ENCODE data around the gene RAC3. TPM values are rescaled to one million over a fixed set of nuclear protein-coding genes. Genes with fewer than 3 reads are reported as not detected.

RAC3 gene
- polyA plus RNA-seq, 2 of the 4 experiments (the other 2 are of a cell fraction), result 9.9 to 21.0 TPM

DNA sequence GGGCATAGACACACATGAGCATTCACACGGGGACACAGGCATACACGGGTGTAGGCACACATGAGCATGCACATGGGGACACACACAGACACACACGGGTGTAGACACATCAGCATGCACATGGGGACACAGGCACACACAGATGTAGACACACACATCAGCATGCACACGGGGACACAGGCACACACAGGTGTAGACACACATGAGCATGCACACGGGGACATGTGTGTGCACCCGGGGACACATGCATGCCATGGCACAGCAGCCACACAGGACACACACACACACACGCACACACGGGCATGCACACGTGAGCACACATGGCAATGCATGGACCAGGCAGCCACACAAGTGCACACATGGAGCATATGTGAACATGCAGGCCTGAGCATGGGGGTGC, 11.2 kb downstream of the RAC3 start:
- 0 out of 6 replicates have a peak, but pooled peaks of 1 of the 2 experiments have one; percentile 7 for ATAC-seq
- ChIA-PET CTCF (interaction anchor here (0.6 to 5.2 kb wide), 6 partner anchors 12 to 1018 kb away, joined by 3 to 32 read pairs (median 3); partner anchors contain the start of gene RAC3), POLR2A (interaction anchor here (0.6 to 1.1 kb wide), 2 partner anchors 56 to 72 kb away, joined by 3 to 4 read pairs; partner anchors contain the start of gene FASN)
- Histone ChIP-seq H3K27ac (no peak overlapping the region), H3K4me3 (no peak overlapping the region), H3K4me1 (0 out of 3 replicates have a peak, but pooled peaks cover 3% of the 10 kb centered on the region), H3K9me3 (no peaks in the 10 kb centered on the region), H3K4me2 (no peak overlapping the region)
- no peak for FAIRE-seq
- WGBS (ENCODE audit: missing lambda C conversion rate), result 39% methylated on average over 6 of the region's 9 CpGs
- TF ChIP-seq, protein P1, sequence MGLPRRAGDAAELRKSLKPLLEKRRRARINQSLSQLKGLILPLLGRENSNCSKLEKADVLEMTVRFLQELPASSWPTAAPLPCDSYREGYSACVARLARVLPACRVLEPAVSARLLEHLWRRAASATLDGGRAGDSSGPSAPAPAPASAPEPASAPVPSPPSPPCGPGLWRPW (IDR thresholded peaks at IDR 0.05), result no peak
- TF ChIP-seq MAZ (IDR thresholded peaks at IDR 0.05; ENCODE audit: borderline replicate concordance, low read depth, low read length), result no peak
- TF ChIP-seq ZSCAN20 (CRISPR knock-in tag; IDR thresholded peaks at IDR 0.05), result no peak
- no peak for TF ChIP-seq SMC3 (IDR thresholded peaks at IDR 0.05)
- no peak for TF ChIP-seq MAFK (IDR thresholded peaks at IDR 0.05; ENCODE audit: partially characterized antibody)
- no peak for DNase-seq (ENCODE audit: low read depth in 1 of 2, low spot score in 1 of 2)

- Histone ChIP-seq H3K9me3 (no peaks in the 10 kb centered on the region), H3K4me3 (no peak overlapping the region), H3K27ac (no peak overlapping the region), H3K4me1 (no peaks in the 10 kb centered on the region), H3K4me2 (no peak overlapping the region)
- POLR2A ChIA-PET, result interaction anchor here (1.1 kb wide), 1 partner anchor 55 kb away, joined by 3 read pairs; the partner anchor contains the start of gene FASN
- FAIRE-seq (no peak), DNase-seq (ENCODE audit: low read depth in 1 of 2, low spot score in 1 of 2) (no peak), ATAC-seq (no peak; a peak in 1 of 6 replicates)
- CTCF ChIA-PET, result interaction anchor here (0.5 to 5.2 kb wide), 7 partner anchors 13 to 90 kb away, joined by 3 to 32 read pairs (median 3); partner anchors contain the start of gene RAC3
- no peak for TF ChIP-seq JUNB (IDR thresholded peaks at IDR 0.05)
- TF ChIP-seq, protein P2, sequence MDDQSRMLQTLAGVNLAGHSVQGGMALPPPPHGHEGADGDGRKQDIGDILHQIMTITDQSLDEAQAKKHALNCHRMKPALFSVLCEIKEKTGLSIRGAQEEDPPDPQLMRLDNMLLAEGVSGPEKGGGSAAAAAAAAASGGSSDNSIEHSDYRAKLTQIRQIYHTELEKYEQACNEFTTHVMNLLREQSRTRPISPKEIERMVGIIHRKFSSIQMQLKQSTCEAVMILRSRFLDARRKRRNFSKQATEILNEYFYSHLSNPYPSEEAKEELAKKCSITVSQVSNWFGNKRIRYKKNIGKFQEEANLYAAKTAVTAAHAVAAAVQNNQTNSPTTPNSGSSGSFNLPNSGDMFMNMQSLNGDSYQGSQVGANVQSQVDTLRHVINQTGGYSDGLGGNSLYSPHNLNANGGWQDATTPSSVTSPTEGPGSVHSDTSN (IDR thresholded peaks at IDR 0.05), result no peak
- TF ChIP-seq POLR2AphosphoS2 (conservative IDR thresholded peaks at IDR 0.05; ENCODE audit: low read length), result no peak
- 92% methylated on average over 15 of the region's 16 CpGs for WGBS (ENCODE audit: missing lambda C conversion rate)
Measured at GRCh38 chr17:82043507-82043906, 12.0 kb downstream of the RAC3 start.

DNA sequence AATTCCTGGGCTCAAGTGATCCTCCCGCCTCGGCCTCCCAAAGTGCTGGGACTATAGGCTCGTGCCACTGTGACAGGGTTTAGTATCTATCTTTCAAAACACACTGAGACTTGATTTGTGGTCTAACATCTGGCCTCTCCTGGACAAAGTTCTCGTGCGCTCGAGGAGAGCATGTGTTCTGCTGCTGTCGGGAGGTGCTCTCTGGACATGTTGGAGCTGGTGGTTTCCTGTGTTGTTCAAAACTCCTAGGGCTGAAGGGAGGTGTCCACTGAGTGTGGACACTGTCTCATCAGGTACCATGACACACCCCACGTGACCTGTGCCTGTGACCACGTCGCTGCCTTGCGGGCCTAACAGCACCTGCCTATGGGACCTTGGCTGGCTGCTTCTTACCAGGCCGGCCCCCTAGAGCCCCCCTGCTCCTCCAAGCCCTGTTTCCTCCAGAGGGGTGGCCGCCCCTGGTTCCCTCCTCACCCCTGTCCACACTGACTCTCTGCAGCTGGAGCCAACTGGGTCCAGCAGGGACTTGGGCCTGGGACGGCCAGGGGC, 14.5 kb downstream of the RAC3 start:
- 85% methylated on average over 13 of the region's 14 CpGs for WGBS (ENCODE audit: missing lambda C conversion rate)

More for the DNA sequence above, 14.5 kb downstream of the RAC3 start:
- Histone ChIP-seq H3K9me3 (no peaks in the 10 kb centered on the region), H3K27ac (no peak overlapping the region), H3K4me1 (peaks cover 7% of the 10 kb centered on the region; the same call in 1 of the 3 replicates), H3K4me2 (no peak overlapping the region), H3K4me3 (no peak overlapping the region)
- TF ChIP-seq RFX5 (IDR thresholded peaks at IDR 0.05) (no peak), NPAS2 (CRISPR knock-in tag; IDR thresholded peaks at IDR 0.05; ENCODE audit: borderline replicate concordance) (no peak), POLR2AphosphoS2 (conservative IDR thresholded peaks at IDR 0.05; ENCODE audit: low read length) (no peak), BHLHE40 (IDR thresholded peaks at IDR 0.05; ENCODE audit: low read depth, low read length) (no peak), ESRRA (IDR thresholded peaks at IDR 0.05; ENCODE audit: borderline replicate concordance, low read length) (no peak), FOSL2 (IDR thresholded peaks at IDR 0.05) (no peak), FOSL2 (CRISPR knock-in tag; IDR thresholded peaks at IDR 0.05) (no peak), EP300 (IDR thresholded peaks at IDR 0.05) (no peak), NFE2L2 (conservative IDR thresholded peaks at IDR 0.05; ENCODE audit: low read length) (no peak), HDAC2 (IDR thresholded peaks at IDR 0.05) (no peak), CHD4 (IDR thresholded peaks at IDR 0.05; ENCODE audit: borderline replicate concordance) (no peak), RNF2 (IDR thresholded peaks at IDR 0.05; ENCODE audit: borderline replicate concordance, low read depth) (no peak), CBX8 (IDR thresholded peaks at IDR 0.05) (no peak), JUNB (IDR thresholded peaks at IDR 0.05) (no peak), ATOH8 (CRISPR knock-in tag; IDR thresholded peaks at IDR 0.05; ENCODE audit: low read depth) (no peak), CTCF (IDR thresholded peaks at IDR 0.05) (no peak), SREBF2 (IDR thresholded peaks at IDR 0.05) (no peak)
- TF ChIP-seq, protein P1 (IDR thresholded peaks at IDR 0.05), result no peak
- TF ChIP-seq, protein P3, sequence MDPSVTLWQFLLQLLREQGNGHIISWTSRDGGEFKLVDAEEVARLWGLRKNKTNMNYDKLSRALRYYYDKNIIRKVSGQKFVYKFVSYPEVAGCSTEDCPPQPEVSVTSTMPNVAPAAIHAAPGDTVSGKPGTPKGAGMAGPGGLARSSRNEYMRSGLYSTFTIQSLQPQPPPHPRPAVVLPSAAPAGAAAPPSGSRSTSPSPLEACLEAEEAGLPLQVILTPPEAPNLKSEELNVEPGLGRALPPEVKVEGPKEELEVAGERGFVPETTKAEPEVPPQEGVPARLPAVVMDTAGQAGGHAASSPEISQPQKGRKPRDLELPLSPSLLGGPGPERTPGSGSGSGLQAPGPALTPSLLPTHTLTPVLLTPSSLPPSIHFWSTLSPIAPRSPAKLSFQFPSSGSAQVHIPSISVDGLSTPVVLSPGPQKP (IDR thresholded peaks at IDR 0.05; ENCODE audit: low read depth, low read length), result no peak
- TF ChIP-seq, protein P4, sequence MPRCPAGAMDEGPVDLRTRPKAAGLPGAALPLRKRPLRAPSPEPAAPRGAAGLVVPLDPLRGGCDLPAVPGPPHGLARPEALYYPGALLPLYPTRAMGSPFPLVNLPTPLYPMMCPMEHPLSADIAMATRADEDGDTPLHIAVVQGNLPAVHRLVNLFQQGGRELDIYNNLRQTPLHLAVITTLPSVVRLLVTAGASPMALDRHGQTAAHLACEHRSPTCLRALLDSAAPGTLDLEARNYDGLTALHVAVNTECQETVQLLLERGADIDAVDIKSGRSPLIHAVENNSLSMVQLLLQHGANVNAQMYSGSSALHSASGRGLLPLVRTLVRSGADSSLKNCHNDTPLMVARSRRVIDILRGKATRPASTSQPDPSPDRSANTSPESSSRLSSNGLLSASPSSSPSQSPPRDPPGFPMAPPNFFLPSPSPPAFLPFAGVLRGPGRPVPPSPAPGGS (IDR thresholded peaks at IDR 0.05), result no peak
- CTCF ChIA-PET, result interaction anchor here (1.9 to 5.2 kb wide), 2 partner anchors 8 to 16 kb away, joined by 6 to 32 read pairs; partner anchors contain the start of genes DCXR and RAC3
- POLR2A ChIA-PET, result no interaction called here
- no peak for DNase-seq (ENCODE audit: low read depth in 1 of 2, low spot score in 1 of 2)
- no peak for ATAC-seq
- FAIRE-seq, result no peak

Data from A549 (cell line).